Natural killer cell (primary cell): ENCODE data around the gene EPHX1. TPM values are rescaled to one million over a fixed set of nuclear protein-coding genes. Genes with fewer than 3 reads are reported as not detected.

Experiments
- ATAC-seq, 3 donors: fragments of 150-1000 bp in 2 of 3; fragments of 200-7000 bp in 1 of 3; cut with Tn5 transposase; 1 replicate in 1 of 3; 2 replicates in 2 of 3; pipeline ENCODE4 v1.10.0; 2021; ENCODE audit warnings: mild to moderate bottlenecking in 2 of 3, moderate library complexity in 2 of 3
- DNase-seq, 2 donors: peaks; one replicate each; pipeline versions ENCODE4 v3.0.0 to v3.0.0-alpha.2; 2013 to 2021; ENCODE audit warnings: mixed read lengths in 1 of 2
- H3K27ac ChIP-seq: one replicate; pipeline ENCODE4 v1.5.1; 2013; ENCODE audit warnings: mild to moderate bottlenecking, low read length
- H3K27me3 ChIP-seq: one replicate; pipeline ENCODE4 v1.6.1; 2013; ENCODE audit warnings: low read length; ENCODE audit not compliant: control insufficient read depth, insufficient read depth
- H3K36me3 ChIP-seq: one replicate; pipeline ENCODE4 v1.6.1; 2013; ENCODE audit warnings: low read length; ENCODE audit not compliant: control insufficient read depth, insufficient read depth
- H3K4me1 ChIP-seq: one replicate; pipeline ENCODE4 v1.6.1; 2013; ENCODE audit warnings: low read length; ENCODE audit not compliant: control insufficient read depth, insufficient read depth
- H3K4me3 ChIP-seq: one replicate; pipeline ENCODE4 v1.5.1; 2013; ENCODE audit warnings: low read length
- H3K9me3 ChIP-seq: one replicate; pipeline ENCODE4 v1.6.1; 2013; ENCODE audit warnings: low read length; ENCODE audit not compliant: control insufficient read depth, insufficient read depth
- H3K27ac Mint-ChIP-seq, 2 donors: one replicate each; pipeline ENCODE4 v1.8.0; 2022; ENCODE audit warnings: mild to moderate bottlenecking in 2 of 2, mixed read lengths in 2 of 2, moderate library complexity in 1 of 2
- H3K27me3 Mint-ChIP-seq, 2 donors: one replicate each; pipeline ENCODE4 v1.8.0; 2022; ENCODE audit warnings: low read depth in 2 of 2, mixed read lengths in 2 of 2
- H3K36me3 Mint-ChIP-seq: one replicate; pipeline ENCODE4 v1.8.0; 2022; ENCODE audit warnings: mixed read lengths
- H3K4me1 Mint-ChIP-seq, 2 donors: one replicate each; pipeline ENCODE4 v1.8.0; 2022; ENCODE audit warnings: mixed read lengths in 2 of 2
- H3K4me3 Mint-ChIP-seq: one replicate; pipeline ENCODE4 v1.8.0; 2022; ENCODE audit warnings: mild to moderate bottlenecking, moderate library complexity, mixed read lengths
- H3K9me3 Mint-ChIP-seq, 2 donors: one replicate each; pipeline ENCODE4 v1.8.0; 2022; ENCODE audit warnings: mixed read lengths in 2 of 2
- WGBS: methylation state at CpG from one replicate; pipeline ENCODE4 v1.1.7; 2013; ENCODE audit warnings: missing lambda C conversion rate; ENCODE audit not compliant: insufficient coverage; 5-methylcytosine and 5-hydroxymethylcytosine counted together
- intact Hi-C: fragments of 100-400 bp; cut with micrococcal nuclease; formaldehyde crosslinking; loops from one replicate; pipeline ENCODE4 v1.14.2; 2022
- total RNA-seq, 4 donors: library from RNA; stranded (reverse); fragments of 120-200 nt in 1 of 4; gene quantifications; one replicate each; pipeline versions ENCODE4 v1.2.3 to v1.2.4, GENCODE V29; 2013 to 2022
- TF ChIP-seq, protein P1 (sequence below): fragments of 200-600 bp; IDR thresholded peaks from one replicate; pipeline ENCODE4 v1.8.0; 2022; ENCODE audit warnings: antibody characterized with exemption

EPHX1 gene
- total RNA-seq, 3 donors from 2014 or later (not counting 1 experiment from before 2014, with no cell fraction given): 1.1 to 2.3 (median 1.5) TPM

DNA sequence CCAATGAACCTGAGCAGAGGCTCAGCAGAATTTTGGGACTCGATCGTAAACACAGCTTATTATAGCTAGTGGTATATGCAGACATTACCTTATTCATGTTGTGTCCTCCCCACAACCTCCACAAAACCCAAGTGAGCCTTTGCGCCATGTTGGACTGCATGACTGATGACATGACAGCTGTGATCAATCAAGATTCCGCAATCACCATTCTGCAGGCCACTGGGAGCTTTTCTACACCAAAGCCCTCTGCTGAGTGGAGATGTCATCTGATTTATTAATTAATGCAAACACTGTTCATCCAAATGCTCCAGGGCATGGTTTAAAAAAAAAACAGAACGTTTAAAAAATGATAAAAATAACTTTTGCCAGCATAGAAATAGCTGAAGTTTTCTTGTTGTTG, 40.2 kb upstream of the EPHX1 start:
- no peaks in the 10 kb centered on the region for H3K27me3 Mint-ChIP-seq
- no peaks in the 10 kb centered on the region for H3K36me3 Mint-ChIP-seq
- H3K27ac Mint-ChIP-seq: no peak overlapping the region
- ATAC-seq (no peak), DNase-seq (no peak)
- H3K4me3 ChIP-seq: no peak overlapping the region
- H3K36me3 ChIP-seq: no peaks in the 10 kb centered on the region
- intact Hi-C loops: no loop called here
- H3K4me3 Mint-ChIP-seq: no peak overlapping the region
- TF ChIP-seq, protein P1, sequence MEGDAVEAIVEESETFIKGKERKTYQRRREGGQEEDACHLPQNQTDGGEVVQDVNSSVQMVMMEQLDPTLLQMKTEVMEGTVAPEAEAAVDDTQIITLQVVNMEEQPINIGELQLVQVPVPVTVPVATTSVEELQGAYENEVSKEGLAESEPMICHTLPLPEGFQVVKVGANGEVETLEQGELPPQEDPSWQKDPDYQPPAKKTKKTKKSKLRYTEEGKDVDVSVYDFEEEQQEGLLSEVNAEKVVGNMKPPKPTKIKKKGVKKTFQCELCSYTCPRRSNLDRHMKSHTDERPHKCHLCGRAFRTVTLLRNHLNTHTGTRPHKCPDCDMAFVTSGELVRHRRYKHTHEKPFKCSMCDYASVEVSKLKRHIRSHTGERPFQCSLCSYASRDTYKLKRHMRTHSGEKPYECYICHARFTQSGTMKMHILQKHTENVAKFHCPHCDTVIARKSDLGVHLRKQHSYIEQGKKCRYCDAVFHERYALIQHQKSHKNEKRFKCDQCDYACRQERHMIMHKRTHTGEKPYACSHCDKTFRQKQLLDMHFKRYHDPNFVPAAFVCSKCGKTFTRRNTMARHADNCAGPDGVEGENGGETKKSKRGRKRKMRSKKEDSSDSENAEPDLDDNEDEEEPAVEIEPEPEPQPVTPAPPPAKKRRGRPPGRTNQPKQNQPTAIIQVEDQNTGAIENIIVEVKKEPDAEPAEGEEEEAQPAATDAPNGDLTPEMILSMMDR: no peak
- no peaks in the 10 kb centered on the region for H3K4me1 ChIP-seq
- 84% methylated on average over 5 of the region's 5 CpGs for WGBS
- H3K9me3 ChIP-seq: no peaks in the 10 kb centered on the region
- no peaks in the 10 kb centered on the region for H3K4me1 Mint-ChIP-seq
- no peaks in the 10 kb centered on the region for H3K27me3 ChIP-seq
- H3K9me3 Mint-ChIP-seq: no peaks in the 10 kb centered on the region
- no peak overlapping the region for H3K27ac ChIP-seq

DNA sequence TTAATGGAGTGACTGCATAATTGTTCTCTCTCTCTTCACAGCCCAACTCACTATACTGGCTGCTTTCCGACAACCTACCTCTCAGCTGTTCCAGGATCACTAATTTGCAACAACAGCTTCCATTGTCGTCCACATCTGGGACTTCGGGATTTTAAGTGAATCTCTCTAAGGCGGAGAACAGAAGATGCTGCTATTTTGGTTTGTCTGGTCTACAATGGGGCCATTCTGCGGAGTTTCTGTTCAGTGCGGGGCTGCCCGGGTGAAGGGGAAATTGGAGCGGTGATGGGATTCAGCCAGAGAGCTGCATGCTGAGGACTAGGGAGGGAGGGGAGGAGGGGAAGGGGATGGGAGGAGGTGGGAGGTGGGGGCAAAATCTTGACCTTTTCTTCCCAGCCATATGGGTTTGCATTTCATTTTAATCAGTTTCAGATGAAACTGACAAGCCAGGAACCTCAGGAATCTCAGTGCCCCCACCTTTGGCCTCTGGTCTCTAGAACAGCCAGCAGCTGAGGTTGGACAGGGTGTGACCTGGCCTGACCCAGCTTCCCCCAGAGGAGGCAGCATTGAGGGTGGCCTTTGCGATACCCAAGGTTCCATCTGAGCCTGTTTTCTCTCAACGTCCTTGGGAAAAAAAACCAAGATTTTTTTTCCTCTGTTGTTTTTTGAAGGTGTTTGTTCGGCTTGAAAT, 39.2 kb upstream of the EPHX1 start:
- Histone ChIP-seq H3K4me1 (no peaks in the 10 kb centered on the region), H3K27me3 (no peaks in the 10 kb centered on the region), H3K27ac (no peak overlapping the region), H3K36me3 (no peaks in the 10 kb centered on the region), H3K4me3 (no peak overlapping the region), H3K9me3 (no peaks in the 10 kb centered on the region)
- intact Hi-C loops: no loop called here
- Mint-ChIP-seq H3K4me1 (no peaks in the 10 kb centered on the region), H3K4me3 (no peak overlapping the region), H3K27ac (no peak overlapping the region), H3K9me3 (no peaks in the 10 kb centered on the region), H3K27me3 (no peaks in the 10 kb centered on the region), H3K36me3 (no peaks in the 10 kb centered on the region)
- 94% methylated on average over 10 of the region's 11 CpGs for WGBS
- DNase-seq (no peak), ATAC-seq (no peak)
- TF ChIP-seq, protein P1: no peak

DNA sequence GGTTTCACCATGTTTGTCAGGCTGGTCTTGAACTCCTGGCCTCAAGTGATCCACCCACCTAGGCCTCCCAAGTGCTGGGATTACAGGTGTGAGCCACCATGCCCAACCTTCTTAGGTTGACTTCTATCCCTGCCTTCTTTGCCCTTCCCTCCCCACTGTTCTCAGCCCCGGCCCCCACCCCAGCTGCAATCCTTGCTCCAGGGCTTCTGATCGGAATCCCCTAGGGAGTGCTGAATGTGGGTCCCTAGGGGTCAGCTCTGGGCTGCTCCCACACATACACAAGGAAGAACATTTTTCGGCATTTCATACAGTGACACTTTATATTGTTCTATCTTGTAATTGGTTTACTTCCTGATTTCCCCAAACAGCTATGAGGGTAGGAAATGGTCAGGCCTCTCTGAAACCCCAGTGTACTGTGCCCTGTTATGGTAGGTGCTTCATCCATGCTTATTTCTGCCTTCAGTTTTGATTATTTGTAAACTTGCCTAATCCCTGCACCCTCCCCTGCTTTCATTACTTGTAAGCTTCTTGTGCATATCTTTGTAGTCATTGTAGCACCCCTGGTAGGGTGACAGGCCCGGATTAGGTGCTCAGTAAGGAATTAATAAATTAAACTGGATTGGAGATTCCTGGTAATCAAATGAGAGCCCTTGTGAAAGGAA, 38.1 kb upstream of the EPHX1 start:
- 74% methylated on average over 3 of the region's 4 CpGs for WGBS
- Mint-ChIP-seq H3K27ac (no peak overlapping the region), H3K4me3 (no peak overlapping the region), H3K9me3 (no peaks in the 10 kb centered on the region), H3K36me3 (no peaks in the 10 kb centered on the region), H3K27me3 (no peaks in the 10 kb centered on the region), H3K4me1 (no peaks in the 10 kb centered on the region)
- DNase-seq (no peak), ATAC-seq (no peak)
- Histone ChIP-seq H3K4me3 (no peak overlapping the region), H3K4me1 (peaks cover 5% of the 10 kb centered on the region), H3K27me3 (no peaks in the 10 kb centered on the region), H3K36me3 (no peaks in the 10 kb centered on the region), H3K27ac (no peak overlapping the region), H3K9me3 (no peaks in the 10 kb centered on the region)
- intact Hi-C loops: no loop called here
- TF ChIP-seq, protein P1: no peak
